NCI-H1417 treated with DMSO at 0.1 percent for 48 hours (cell line): ENCODE measurements around the gene MGA.

Experiments
- DNase-seq: peaks from one replicate; lab custom pipeline; 2025; lab: John Stamatoyannopoulos, UW

The MGA gene

GRCh38 chr15:41658689-41659088 is 1.5 kb upstream of the MGA start:
- no peak for DNase-seq

DNA sequence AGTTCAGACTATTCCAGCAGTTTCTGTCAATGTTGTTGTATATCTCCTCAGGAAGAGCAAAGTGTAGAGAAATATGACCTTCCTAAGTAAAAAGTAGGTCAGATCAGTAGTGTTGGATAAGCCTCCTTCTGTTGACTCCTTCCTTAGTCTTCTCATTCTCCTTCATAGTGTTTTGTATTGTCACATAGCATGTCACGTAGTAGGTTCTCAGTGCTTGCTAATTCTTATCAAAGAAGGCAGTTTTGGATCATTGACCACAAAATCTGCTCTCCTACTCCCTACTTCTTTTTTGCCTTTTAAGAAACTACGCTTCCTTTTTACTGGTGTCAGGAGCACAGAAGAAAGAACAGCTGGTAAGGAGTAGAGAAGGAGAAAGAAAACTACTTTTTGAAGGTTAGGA is 1.0 kb upstream of the MGA start:
- no peak for DNase-seq

- no peak for DNase-seq
These were observed 360 bp upstream of the MGA start for GRCh38 chr15:41659855-41660234.

GRCh38 chr15:41661078-41661517 is 893 bp downstream of the MGA start:
- no peak for DNase-seq

- DNase-seq = no peak
These were observed 1.5 kb downstream of the MGA start for GRCh38 chr15:41661518-41662225.

DNA sequence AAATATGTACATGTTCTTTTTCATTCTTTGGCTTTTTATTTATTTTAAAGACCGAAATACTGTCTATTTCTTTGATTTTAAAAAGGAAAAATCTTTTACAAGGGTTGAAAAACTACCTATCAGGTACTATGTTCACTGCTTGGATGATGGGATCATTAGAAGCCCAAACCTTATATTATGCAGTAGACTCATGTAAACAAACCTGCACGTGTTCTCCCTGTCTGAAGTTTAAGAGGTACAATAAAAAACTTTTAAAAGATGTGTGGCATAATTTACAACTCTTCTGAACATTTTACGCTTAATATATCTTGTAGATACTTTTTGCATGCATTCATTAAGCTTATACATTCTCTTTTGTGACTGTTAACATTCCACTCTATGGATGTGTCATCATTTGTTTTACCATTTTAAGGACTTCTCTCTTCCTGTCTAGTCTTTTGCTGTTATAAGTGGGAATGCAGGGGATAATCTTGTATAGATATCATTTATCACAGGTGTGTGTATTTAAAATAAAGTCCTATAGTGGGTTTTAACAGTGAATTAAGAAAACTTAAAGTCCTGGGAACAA is 6.2 kb downstream of the MGA start:
- DNase-seq = no peak

DNA sequence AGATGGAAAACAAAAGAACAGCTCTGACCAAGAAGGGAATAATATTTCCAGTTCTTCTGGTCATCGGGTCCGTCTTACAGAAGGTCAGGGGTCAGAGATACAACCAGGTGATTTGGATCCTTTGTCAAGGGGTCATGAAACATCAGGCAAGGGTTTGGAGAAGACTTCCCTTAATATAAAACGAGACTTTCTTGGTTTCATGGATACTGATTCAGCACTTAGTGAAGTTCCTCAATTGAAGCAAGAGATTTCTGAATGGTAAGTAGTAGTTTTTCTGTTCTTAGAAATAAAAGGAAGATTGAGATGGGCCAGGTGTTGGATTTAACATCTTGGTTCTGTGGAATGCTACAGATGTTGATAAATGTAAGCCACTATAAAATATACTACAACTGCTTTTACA is 9.5 kb downstream of the MGA start:
- DNase-seq = no peak

GRCh38 chr15:41671656-41672648 is 11.7 kb downstream of the MGA start:
- DNase-seq = no peak

DNA sequence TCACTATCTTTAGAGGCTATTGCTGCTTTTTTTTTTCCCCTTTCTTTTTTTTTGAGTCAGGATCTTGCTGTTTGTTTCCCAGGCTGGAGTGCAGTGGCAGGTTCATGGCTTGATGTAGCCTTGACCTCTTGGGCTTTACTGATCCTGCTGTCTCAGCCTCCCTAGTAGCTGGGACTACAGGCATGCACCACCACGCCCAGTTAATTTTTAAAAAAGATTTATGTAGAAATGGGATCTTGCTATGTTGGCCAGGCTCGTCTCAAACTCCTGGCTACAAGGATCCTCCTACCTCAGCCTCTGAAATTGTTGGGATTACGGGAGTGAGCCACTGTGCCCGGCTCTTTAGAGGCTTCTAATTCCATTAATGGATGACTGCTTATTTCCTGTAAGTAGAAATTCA is 15.1 kb downstream of the MGA start:
- no peak for DNase-seq

GRCh38 chr15:41678742-41679141 is 18.5 kb downstream of the MGA start:
- DNase-seq = no peak

DNA sequence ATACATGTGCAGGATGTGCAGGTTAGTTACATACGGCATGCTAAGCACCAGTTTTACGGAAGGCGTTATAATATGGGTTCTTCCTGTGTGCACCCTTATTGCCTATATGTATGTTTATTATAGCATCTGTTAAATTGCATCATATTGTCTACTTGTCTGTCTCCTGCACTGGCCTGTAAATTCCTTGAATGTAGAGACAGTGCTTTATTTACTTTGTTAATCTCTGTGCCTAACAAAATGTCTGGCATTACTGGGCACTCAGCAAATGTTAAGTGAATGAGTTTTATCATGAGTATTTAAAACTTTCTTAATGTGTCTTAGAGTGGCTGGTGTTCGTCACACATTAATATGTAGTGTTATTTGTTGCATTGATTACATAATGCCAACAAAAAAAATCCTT is 23.8 kb downstream of the MGA start:
- no peak for DNase-seq

- no peak for DNase-seq
These were observed 28.5 kb downstream of the MGA start for GRCh38 chr15:41688671-41689070.

DNA sequence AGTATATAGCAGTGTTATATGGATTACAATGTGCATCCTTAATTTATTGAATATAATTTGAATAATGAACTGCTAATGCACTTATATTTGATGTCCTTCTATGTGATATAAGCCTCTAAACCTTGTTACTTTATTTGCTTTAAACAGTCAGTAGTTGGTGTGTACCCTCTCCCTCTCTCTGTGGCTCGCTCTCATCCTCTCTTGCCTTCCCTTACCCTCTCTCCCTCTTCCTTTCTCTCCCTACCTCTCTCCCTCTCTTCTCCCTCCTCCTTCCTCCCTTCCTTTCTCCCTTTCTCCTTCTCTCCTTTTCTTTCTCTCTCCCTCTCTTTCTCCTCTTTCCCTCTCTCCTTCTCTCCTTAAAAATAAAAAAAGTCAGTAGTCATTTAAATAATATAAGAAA is 28.9 kb downstream of the MGA start:
- DNase-seq = no peak

DNA sequence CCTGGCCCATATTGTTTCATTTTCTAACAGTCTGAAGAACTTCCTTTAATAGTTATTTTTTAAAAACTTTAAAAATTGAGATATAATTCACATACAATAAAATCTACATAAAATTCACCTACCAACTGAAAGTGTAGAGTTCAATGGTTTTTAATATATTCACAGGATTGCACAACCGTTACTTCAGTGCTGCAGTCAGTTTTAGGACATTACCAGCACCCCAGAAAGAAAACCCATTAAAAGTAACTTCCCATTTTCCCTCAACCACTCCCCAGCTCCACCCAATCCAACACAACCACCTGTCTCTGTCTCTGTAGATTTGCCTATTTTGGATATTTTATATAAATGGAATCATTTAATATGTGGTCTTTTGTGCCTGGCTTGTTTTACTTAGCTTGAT is 29.6 kb downstream of the MGA start:
- DNase-seq = no peak

- no peak for DNase-seq
These were observed 30.4 kb downstream of the MGA start for GRCh38 chr15:41690636-41691035.

- DNase-seq = no peak
These were observed 31.3 kb downstream of the MGA start for GRCh38 chr15:41691471-41691870.

- no peak for DNase-seq
These were observed 31.8 kb downstream of the MGA start for GRCh38 chr15:41692049-41692448.

- no peak for DNase-seq
These were observed 33.6 kb downstream of the MGA start for GRCh38 chr15:41693757-41694156.

- no peak for DNase-seq
These were observed 35.7 kb downstream of the MGA start for GRCh38 chr15:41695750-41696436.

GRCh38 chr15:41698779-41699178 is 38.6 kb downstream of the MGA start:
- DNase-seq = no peak

DNA sequence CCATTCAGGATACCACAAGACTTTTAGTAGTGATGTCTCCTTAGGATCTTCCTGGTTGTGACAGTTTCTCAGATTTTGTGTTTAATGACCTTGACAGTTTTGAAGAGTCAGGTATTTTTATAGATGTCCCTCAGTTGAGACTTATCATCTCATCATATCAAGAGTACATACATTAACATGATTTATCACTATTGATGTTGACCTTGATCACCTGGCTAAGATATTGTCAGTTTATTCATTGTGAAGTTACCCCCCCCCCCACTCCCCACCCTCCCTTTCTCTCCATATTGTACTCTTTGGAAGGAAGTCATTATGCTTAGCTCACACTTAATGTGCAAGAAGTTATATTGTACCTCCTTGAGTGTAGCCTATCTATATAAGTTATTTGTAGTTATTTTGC is 42.9 kb downstream of the MGA start:
- DNase-seq = no peak

GRCh38 chr15:41713047-41713446 is 52.8 kb downstream of the MGA start:
- DNase-seq = no peak
